Type B pancreatic cell (in vitro differentiated cells): ENCODE data around the gene CIT. TPM values are rescaled to one million over a fixed set of nuclear protein-coding genes. Genes with fewer than 3 reads are reported as not detected.

ENCODE experiments used
- DNase-seq: peaks from one replicate; pipeline ENCODE4 v3.0.0; 2021; ENCODE audit warnings: mixed read lengths; ENCODE audit not compliant: unreplicated experiment; ENCODE audit errors: extremely low spot score
- H3K27ac Mint-ChIP-seq: 2 replicates; pipeline ENCODE4 v1.8.0; 2021; ENCODE audit warnings: mild to moderate bottlenecking, mixed read lengths
- H3K27me3 Mint-ChIP-seq: 2 replicates; pipeline ENCODE4 v1.8.0; 2021; ENCODE audit warnings: mixed read lengths
- H3K36me3 Mint-ChIP-seq: 2 replicates; pipeline ENCODE4 v1.8.0; 2021; ENCODE audit warnings: mixed read lengths
- H3K4me1 Mint-ChIP-seq: one replicate; pipeline ENCODE4 v1.8.0; 2021; ENCODE audit warnings: mixed read lengths; ENCODE audit not compliant: unreplicated experiment
- H3K4me3 Mint-ChIP-seq: 2 replicates; pipeline ENCODE4 v1.8.0; 2021; ENCODE audit warnings: mild to moderate bottlenecking, mixed read lengths
- H3K9me3 Mint-ChIP-seq: 2 replicates; pipeline ENCODE4 v1.8.0; 2021; ENCODE audit warnings: mixed read lengths
- total RNA-seq: library from RNA; stranded (reverse); gene quantifications from 2 replicates; pipeline ENCODE4 v1.2.1, GENCODE V29; 2021; ENCODE audit warnings: low replicate concordance
- TF ChIP-seq, protein P1 (sequence below): fragments of 200-600 bp; sonication (generic); conservative IDR thresholded peaks from 2 replicates; pipeline ENCODE4 v1.5.0; 2021; ENCODE audit warnings: antibody characterized with exemption, mild to moderate bottlenecking

CIT gene
- total RNA-seq, 1 donor from 2014 or later: 50.9 TPM

GRCh38 chr12:119720349-119720748, 156.8 kb downstream of the CIT start:
- Mint-ChIP-seq H3K4me3 (no peak overlapping the region), H3K36me3 (peaks cover 19% of the 10 kb centered on the region), H3K27me3 (no peaks in the 10 kb centered on the region), H3K9me3 (no peaks in the 10 kb centered on the region), H3K27ac (no peak overlapping the region), H3K4me1 (peaks cover 5% of the 10 kb centered on the region)
- DNase-seq: no peak
- TF ChIP-seq, protein P1, sequence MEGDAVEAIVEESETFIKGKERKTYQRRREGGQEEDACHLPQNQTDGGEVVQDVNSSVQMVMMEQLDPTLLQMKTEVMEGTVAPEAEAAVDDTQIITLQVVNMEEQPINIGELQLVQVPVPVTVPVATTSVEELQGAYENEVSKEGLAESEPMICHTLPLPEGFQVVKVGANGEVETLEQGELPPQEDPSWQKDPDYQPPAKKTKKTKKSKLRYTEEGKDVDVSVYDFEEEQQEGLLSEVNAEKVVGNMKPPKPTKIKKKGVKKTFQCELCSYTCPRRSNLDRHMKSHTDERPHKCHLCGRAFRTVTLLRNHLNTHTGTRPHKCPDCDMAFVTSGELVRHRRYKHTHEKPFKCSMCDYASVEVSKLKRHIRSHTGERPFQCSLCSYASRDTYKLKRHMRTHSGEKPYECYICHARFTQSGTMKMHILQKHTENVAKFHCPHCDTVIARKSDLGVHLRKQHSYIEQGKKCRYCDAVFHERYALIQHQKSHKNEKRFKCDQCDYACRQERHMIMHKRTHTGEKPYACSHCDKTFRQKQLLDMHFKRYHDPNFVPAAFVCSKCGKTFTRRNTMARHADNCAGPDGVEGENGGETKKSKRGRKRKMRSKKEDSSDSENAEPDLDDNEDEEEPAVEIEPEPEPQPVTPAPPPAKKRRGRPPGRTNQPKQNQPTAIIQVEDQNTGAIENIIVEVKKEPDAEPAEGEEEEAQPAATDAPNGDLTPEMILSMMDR: no peak

- H3K27ac Mint-ChIP-seq: no peak overlapping the region
- no peaks in the 10 kb centered on the region for H3K27me3 Mint-ChIP-seq
- peaks cover 5% of the 10 kb centered on the region for H3K4me1 Mint-ChIP-seq
- peaks cover 29% of the 10 kb centered on the region for H3K36me3 Mint-ChIP-seq
- no peak for DNase-seq
- H3K4me3 Mint-ChIP-seq: no peak overlapping the region
- no peaks in the 10 kb centered on the region for H3K9me3 Mint-ChIP-seq
- TF ChIP-seq, protein P1: no peak
Observed at GRCh38 chr12:119718141-119718540, 159.0 kb downstream of the CIT start.

DNA sequence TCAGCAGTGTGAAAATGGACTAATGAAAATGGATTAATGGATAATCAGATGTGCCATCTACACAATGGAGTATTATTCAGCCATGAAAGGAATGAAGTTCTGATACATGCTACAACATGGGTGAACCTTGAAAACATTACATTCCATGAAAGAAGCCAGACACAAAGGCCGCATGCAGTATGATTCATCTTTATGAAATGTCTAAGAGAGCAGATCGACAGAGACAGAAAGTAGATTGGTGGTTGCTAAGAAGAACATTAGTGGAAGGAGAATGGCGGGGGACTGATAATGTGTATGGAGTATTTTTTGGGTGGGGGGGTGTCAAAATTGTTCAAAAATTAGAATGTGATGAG, 161.9 kb downstream of the CIT start:
- no peak overlapping the region for H3K27ac Mint-ChIP-seq
- no peak for DNase-seq
- no peak overlapping the region for H3K4me3 Mint-ChIP-seq
- H3K36me3 Mint-ChIP-seq: peaks cover 38% of the 10 kb centered on the region
- H3K27me3 Mint-ChIP-seq: no peaks in the 10 kb centered on the region
- peaks cover 5% of the 10 kb centered on the region for H3K4me1 Mint-ChIP-seq
- TF ChIP-seq, protein P1: no peak
- H3K9me3 Mint-ChIP-seq: no peaks in the 10 kb centered on the region

DNA sequence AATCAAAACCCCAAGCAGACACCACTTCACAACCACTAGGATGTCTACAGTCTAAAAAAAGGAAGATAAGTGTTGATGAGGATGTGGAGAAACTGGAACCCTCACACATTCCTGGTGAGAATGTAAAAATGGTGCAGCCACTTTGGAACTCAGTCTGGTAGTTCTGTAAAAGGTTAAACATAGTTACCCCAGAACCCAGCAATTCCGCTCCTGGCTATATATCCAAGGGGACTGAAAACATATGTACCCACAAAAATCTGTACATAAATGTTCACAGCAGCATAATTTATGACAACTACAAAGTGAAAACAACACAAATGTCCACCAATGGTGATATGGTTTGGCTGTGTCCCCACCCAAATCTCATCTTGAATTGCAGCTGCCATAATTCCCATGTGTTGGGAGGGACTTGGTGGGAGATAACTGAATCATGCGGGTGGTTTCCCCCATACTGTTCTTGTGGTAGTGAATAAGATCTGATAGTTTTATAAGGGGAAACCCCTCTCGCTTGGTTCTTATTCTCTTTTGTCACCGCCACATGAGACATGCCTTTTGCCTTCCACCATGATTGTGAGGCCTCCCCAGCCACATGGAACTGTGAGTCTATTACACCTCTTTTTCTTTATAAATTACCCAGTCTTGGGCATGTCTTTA, 162.4 kb downstream of the CIT start:
- Mint-ChIP-seq H3K4me3 (no peak overlapping the region), H3K9me3 (no peaks in the 10 kb centered on the region), H3K27ac (no peak overlapping the region), H3K4me1 (peaks cover 5% of the 10 kb centered on the region), H3K36me3 (peaks cover 36% of the 10 kb centered on the region), H3K27me3 (no peaks in the 10 kb centered on the region)
- no peak for DNase-seq
- TF ChIP-seq, protein P1: no peak

- peaks cover 42% of the 10 kb centered on the region for H3K36me3 Mint-ChIP-seq
- no peak overlapping the region for H3K4me3 Mint-ChIP-seq
- peaks cover 5% of the 10 kb centered on the region for H3K4me1 Mint-ChIP-seq
- TF ChIP-seq, protein P1: no peak
- no peaks in the 10 kb centered on the region for H3K27me3 Mint-ChIP-seq
- no peaks in the 10 kb centered on the region for H3K9me3 Mint-ChIP-seq
- no peak for DNase-seq
- no peak overlapping the region for H3K27ac Mint-ChIP-seq
Observed at GRCh38 chr12:119713551-119714031, 163.5 kb downstream of the CIT start.
